ENCODE data around the gene KCNQ5. TPM values are rescaled to one million over a fixed set of nuclear protein-coding genes. Genes with fewer than 3 reads are reported as not detected.

The KCNQ5 gene
- total RNA-seq, 1 donor from 2014 or later = not detected

GRCh38 chr6:73011945-73012344 lies 390.1 kb downstream of the KCNQ5 start:
- H3K4me3 ChIP-seq = no peak overlapping the region
- H3K27me3 ChIP-seq = no peaks in the 10 kb centered on the region
- no peaks in the 10 kb centered on the region for H3K9me3 ChIP-seq (ENCODE audit: low read depth)
- Mint-ChIP-seq H3K27me3 (ENCODE audit: insufficient read depth, low read depth) (no peaks in the 10 kb centered on the region), H3K4me3 (no peak overlapping the region), H3K36me3 (no peaks in the 10 kb centered on the region), H3K4me1 (no peaks in the 10 kb centered on the region), H3K27ac (no peak overlapping the region), H3K9me3 (peaks cover 4% of the 10 kb centered on the region)
- no peaks in the 10 kb centered on the region for H3K36me3 ChIP-seq
- no peak overlapping the region for H3K4me2 ChIP-seq
- H3K4me1 ChIP-seq = no peaks in the 10 kb centered on the region
- H3F3A ChIP-seq (ENCODE audit: low read depth) = no peaks in the 10 kb centered on the region
- no peak overlapping the region for H3K9ac ChIP-seq
- H3K79me2 ChIP-seq (ENCODE audit: low read depth) = no peaks in the 10 kb centered on the region
- no peak for DNase-seq (ENCODE audit: low spot score)
- no peak overlapping the region for H3K27ac ChIP-seq
- no peak for TF ChIP-seq EZH2 (IDR thresholded peaks at IDR 0.05)
- H2AFZ ChIP-seq (replicated peaks) = no peak overlapping the region
- no peaks in the 10 kb centered on the region for H4K20me1 ChIP-seq (ENCODE audit: low read depth)

GRCh38 chr6:73017476-73017875 lies 395.6 kb downstream of the KCNQ5 start:
- Histone ChIP-seq H3K9ac (no peak overlapping the region), H3K79me2 (ENCODE audit: low read depth) (no peaks in the 10 kb centered on the region), H3K4me2 (no peak overlapping the region), H2AFZ (replicated peaks) (peak overlapping the region; percentile 51), H3K4me1 (no peaks in the 10 kb centered on the region), H3K4me3 (no peak overlapping the region), H3K27me3 (no peaks in the 10 kb centered on the region), H3K27ac (no peak overlapping the region), H3K9me3 (ENCODE audit: low read depth) (no peaks in the 10 kb centered on the region), H3F3A (ENCODE audit: low read depth) (no peaks in the 10 kb centered on the region), H3K36me3 (no peaks in the 10 kb centered on the region), H4K20me1 (ENCODE audit: low read depth) (no peaks in the 10 kb centered on the region)
- no peaks in the 10 kb centered on the region for H3K9me3 Mint-ChIP-seq
- no peaks in the 10 kb centered on the region for H3K4me1 Mint-ChIP-seq
- no peak overlapping the region for H3K27ac Mint-ChIP-seq
- DNase-seq (ENCODE audit: low spot score) = no peak
- TF ChIP-seq EZH2 (IDR thresholded peaks at IDR 0.05) (no peak), EZH2phosphoT487 (IDR thresholded peaks at IDR 0.05) (no peak), CTCF (IDR thresholded peaks at IDR 0.05) (no peak)
- H3K27me3 Mint-ChIP-seq (ENCODE audit: insufficient read depth, low read depth) = no peaks in the 10 kb centered on the region
- no peaks in the 10 kb centered on the region for H3K36me3 Mint-ChIP-seq
- H3K4me3 Mint-ChIP-seq = no peak overlapping the region

- H3K27ac ChIP-seq = no peak overlapping the region
- H4K20me1 ChIP-seq (ENCODE audit: low read depth) = no peaks in the 10 kb centered on the region
- H3K27me3 ChIP-seq = no peaks in the 10 kb centered on the region
- H3K27me3 Mint-ChIP-seq (ENCODE audit: insufficient read depth, low read depth) = no peaks in the 10 kb centered on the region
- no peaks in the 10 kb centered on the region for H3K9me3 ChIP-seq (ENCODE audit: low read depth)
- H3F3A ChIP-seq (ENCODE audit: low read depth) = no peaks in the 10 kb centered on the region
- H3K36me3 ChIP-seq = no peaks in the 10 kb centered on the region
- no peak overlapping the region for H3K9ac ChIP-seq
- TF ChIP-seq EZH2 (IDR thresholded peaks at IDR 0.05) = no peak
- TF ChIP-seq CTCF (IDR thresholded peaks at IDR 0.05) = no peak
- TF ChIP-seq EZH2phosphoT487 (IDR thresholded peaks at IDR 0.05) = no peak
- no peak overlapping the region for H3K4me3 Mint-ChIP-seq
- no peak overlapping the region for H3K4me2 ChIP-seq
- no peak overlapping the region for H2AFZ ChIP-seq (replicated peaks)
- no peak overlapping the region for H3K27ac Mint-ChIP-seq
- H3K4me3 ChIP-seq = no peak overlapping the region
- no peaks in the 10 kb centered on the region for H3K36me3 Mint-ChIP-seq
- no peak for DNase-seq (ENCODE audit: low spot score)
- H3K4me1 ChIP-seq = peaks cover 6% of the 10 kb centered on the region
- peaks cover 6% of the 10 kb centered on the region for H3K4me1 Mint-ChIP-seq
- H3K9me3 Mint-ChIP-seq = no peaks in the 10 kb centered on the region
- no peaks in the 10 kb centered on the region for H3K79me2 ChIP-seq (ENCODE audit: low read depth)
Measured at GRCh38 chr6:73024598-73024997, 402.7 kb downstream of the KCNQ5 start.

GRCh38 chr6:73027691-73028090 lies 405.8 kb downstream of the KCNQ5 start:
- no peak overlapping the region for H3K4me3 Mint-ChIP-seq
- no peaks in the 10 kb centered on the region for H3F3A ChIP-seq (ENCODE audit: low read depth)
- H3K27ac ChIP-seq = no peak overlapping the region
- no peaks in the 10 kb centered on the region for H3K79me2 ChIP-seq (ENCODE audit: low read depth)
- no peaks in the 10 kb centered on the region for H3K36me3 Mint-ChIP-seq
- H2AFZ ChIP-seq (replicated peaks) = no peak overlapping the region
- H3K4me1 Mint-ChIP-seq = peaks cover 6% of the 10 kb centered on the region
- peaks cover 6% of the 10 kb centered on the region for H3K4me1 ChIP-seq
- no peak overlapping the region for H3K4me3 ChIP-seq
- H3K36me3 ChIP-seq = no peaks in the 10 kb centered on the region
- no peaks in the 10 kb centered on the region for H3K9me3 Mint-ChIP-seq
- H3K27me3 ChIP-seq = no peaks in the 10 kb centered on the region
- no peaks in the 10 kb centered on the region for H3K9me3 ChIP-seq (ENCODE audit: low read depth)
- no peaks in the 10 kb centered on the region for H4K20me1 ChIP-seq (ENCODE audit: low read depth)
- no peak overlapping the region for H3K9ac ChIP-seq
- DNase-seq (ENCODE audit: low spot score) = no peak
- no peak overlapping the region for H3K4me2 ChIP-seq
- no peak overlapping the region for H3K27ac Mint-ChIP-seq
- no peaks in the 10 kb centered on the region for H3K27me3 Mint-ChIP-seq (ENCODE audit: insufficient read depth, low read depth)
- TF ChIP-seq EZH2phosphoT487 (IDR thresholded peaks at IDR 0.05) (no peak), CTCF (IDR thresholded peaks at IDR 0.05) (no peak), EZH2 (IDR thresholded peaks at IDR 0.05) (no peak)
